Measurements from ENCODE around the gene CH25H. TPM values are rescaled to one million over a fixed set of nuclear protein-coding genes. Genes with fewer than 3 reads are reported as not detected.
"Not testable (repeated sequence)": the region's sequence is repeated elsewhere in the genome, so short reads cannot be mapped to it uniquely, and the experiment has no call there.

Gene CH25H
- total RNA-seq, 1 donor from 2014 or later = not detected

DNA sequence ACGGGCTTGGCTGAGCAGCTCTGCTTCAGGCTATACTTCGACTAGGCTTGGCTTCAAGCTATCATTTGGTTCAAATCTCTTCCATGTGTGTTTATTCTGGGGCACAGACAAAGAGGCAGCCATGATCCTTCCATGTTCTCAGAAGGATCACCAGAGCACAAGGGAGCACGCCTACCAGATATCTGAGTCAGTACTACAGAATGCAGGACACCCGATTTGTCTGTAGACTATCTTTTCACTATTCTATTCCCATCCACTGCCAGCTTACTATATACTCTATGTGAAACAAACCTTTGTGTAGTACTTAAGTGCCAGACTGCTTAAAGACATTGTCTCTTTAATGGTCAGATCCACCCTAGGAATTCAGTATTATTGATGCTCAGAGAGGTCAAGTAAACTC lies 35.1 kb downstream of the CH25H start:
- no peak overlapping the region for H3K27ac Mint-ChIP-seq
- no peaks in the 10 kb centered on the region for H3K4me1 Mint-ChIP-seq (ENCODE audit: low read depth)
- no peaks in the 10 kb centered on the region for H3K9me3 Mint-ChIP-seq
- no peak for DNase-seq (ENCODE audit: low spot score)
- intact Hi-C loops (cut with micrococcal nuclease) = no loop called here
- H3K27me3 Mint-ChIP-seq (ENCODE audit: insufficient read depth) = peaks cover 48% of the 10 kb centered on the region
- H3K36me3 Mint-ChIP-seq (ENCODE audit: low read depth) = no peaks in the 10 kb centered on the region
- H3K4me3 Mint-ChIP-seq = no peak overlapping the region

DNA sequence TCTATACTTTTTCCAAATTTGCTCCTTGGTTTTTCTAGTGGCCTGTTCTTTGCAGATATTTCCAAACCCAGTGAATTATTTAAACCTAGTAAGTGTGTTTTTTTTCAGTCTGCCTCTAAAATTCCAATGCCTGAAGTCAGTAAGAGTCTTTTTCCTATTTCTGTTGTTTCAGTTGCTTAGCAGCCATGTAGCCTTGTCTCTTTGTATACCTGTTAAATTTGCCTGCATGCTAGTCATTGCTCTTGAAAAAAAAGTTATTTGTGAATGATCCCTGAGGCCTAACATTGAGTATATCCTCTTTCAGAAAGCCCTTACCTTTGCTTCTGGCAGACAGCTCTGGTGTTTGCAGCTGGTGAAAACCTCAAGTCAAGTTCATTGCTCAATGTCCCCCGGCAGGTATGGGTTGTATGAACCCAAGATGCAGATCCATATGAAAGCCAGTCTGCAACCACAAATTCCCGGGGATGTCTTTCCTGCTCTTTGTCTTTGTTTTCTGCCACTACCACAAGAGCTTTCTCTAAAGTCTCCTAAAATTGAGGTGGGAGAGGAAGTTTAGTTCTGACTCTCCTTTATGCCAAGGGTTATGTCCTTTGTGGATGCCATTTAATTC lies 35.7 kb downstream of the CH25H start:
- no peak for DNase-seq (ENCODE audit: low spot score)
- H3K36me3 Mint-ChIP-seq (ENCODE audit: low read depth) = no peaks in the 10 kb centered on the region
- no peak overlapping the region for H3K27ac Mint-ChIP-seq
- H3K27me3 Mint-ChIP-seq (ENCODE audit: insufficient read depth) = peaks cover 52% of the 10 kb centered on the region
- intact Hi-C loops (cut with micrococcal nuclease) = no loop called here
- H3K4me1 Mint-ChIP-seq (ENCODE audit: low read depth) = no peaks in the 10 kb centered on the region
- H3K4me3 Mint-ChIP-seq = no peak overlapping the region
- no peaks in the 10 kb centered on the region for H3K9me3 Mint-ChIP-seq

DNA sequence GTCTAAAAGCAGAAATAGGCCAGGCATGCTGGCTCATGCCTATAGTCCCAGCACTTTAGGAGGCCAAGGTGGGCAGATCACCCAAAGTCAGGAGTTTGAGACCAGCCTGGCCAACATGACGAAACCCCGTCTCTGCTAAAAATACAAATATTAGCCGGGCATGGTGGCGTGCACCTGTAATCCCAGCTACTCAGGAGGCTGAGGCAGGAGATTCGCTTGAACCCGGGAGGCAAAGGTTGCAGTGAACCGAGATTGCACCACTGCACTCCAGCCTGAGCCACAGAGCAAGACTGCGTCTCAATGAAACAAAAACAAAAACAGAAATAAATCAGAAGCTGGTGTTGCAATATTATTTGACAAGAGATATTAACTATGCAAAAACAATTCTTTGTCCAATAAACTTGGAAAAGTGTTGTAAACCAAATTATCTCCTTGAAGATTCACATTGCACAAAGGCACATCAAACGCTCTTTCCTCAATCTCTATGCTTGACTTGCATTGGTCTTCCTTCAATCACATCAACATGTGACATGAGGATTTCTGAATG lies 38.7 kb downstream of the CH25H start:
- DNase-seq (ENCODE audit: low spot score); H3K4me3 Mint-ChIP-seq; H3K9me3 Mint-ChIP-seq; H3K27ac Mint-ChIP-seq; H3K36me3 Mint-ChIP-seq (ENCODE audit: low read depth); intact Hi-C loops (cut with micrococcal nuclease): not testable (repeated sequence)
- peaks cover 43% of the 10 kb centered on the region for H3K27me3 Mint-ChIP-seq (ENCODE audit: insufficient read depth)
- peaks cover 25% of the 10 kb centered on the region for H3K4me1 Mint-ChIP-seq (ENCODE audit: low read depth)

DNA sequence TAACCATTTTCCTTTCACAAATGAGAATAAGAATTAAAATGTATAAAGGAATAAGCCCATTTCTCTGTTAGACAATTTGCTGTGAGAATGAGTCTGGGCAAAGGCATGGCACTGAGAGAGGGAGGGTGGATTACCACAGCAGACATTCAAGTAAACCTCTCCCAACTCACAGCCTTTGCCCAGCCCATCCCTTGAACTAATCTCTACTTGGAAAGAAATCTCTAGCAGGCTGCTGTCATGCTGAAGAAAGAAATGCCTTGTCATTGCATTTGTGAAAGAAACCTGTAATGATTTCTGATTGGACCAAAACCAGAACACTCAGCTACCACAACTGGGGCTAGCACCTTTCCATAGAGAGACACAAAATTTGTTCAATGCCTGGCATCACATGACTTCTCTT lies 39.2 kb downstream of the CH25H start:
- peaks cover 38% of the 10 kb centered on the region for H3K27me3 Mint-ChIP-seq (ENCODE audit: insufficient read depth)
- no peak overlapping the region for H3K4me3 Mint-ChIP-seq
- H3K36me3 Mint-ChIP-seq (ENCODE audit: low read depth) = no peaks in the 10 kb centered on the region
- no peak overlapping the region for H3K27ac Mint-ChIP-seq
- peaks cover 30% of the 10 kb centered on the region for H3K4me1 Mint-ChIP-seq (ENCODE audit: low read depth)
- H3K9me3 Mint-ChIP-seq = peaks cover 3% of the 10 kb centered on the region
- intact Hi-C loops (cut with micrococcal nuclease) = no loop called here
- DNase-seq (ENCODE audit: low spot score) = no peak

DNA sequence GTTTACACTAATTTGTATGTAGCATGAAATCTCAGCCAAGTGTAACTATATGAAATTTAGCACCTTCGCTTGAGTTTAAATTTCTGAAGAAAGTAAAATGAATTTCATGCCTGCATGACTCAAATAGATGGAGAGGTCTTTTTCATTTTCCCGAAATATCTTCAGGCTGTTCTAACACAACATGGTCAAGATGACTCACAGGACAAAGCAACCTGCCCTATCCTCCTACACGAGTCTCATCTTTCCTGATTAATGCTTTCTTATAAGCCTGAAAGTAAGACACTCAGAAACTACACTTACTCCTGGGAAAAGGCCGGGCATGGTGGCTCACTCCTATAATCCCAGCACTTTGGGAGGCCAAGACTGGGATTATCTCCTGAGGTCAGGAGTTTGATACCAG lies 41.2 kb downstream of the CH25H start:
- no peak for DNase-seq (ENCODE audit: low spot score)
- no peaks in the 10 kb centered on the region for H3K36me3 Mint-ChIP-seq (ENCODE audit: low read depth)
- intact Hi-C loops (cut with micrococcal nuclease) = no loop called here

DNA sequence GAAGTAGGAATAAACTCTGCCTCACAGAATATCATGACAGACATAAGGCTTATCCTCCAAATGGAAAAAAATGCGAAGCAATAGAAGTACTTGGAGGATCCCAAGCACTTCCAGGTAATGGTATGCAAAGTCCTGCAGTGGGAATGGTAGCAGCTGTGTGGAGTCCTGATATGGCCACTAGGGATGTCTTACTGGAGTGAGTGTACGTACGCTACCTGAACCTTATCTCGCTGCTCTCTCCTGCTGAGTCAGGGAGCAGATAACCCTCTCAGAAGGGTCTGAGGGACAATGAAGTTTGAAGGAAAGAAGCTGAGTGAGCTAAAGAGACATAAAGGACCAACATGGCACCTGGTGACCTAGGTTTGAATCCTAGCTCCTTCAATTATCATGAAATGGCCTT lies 42.2 kb downstream of the CH25H start:
- Mint-ChIP-seq H3K27ac (no peak overlapping the region), H3K4me3 (no peak overlapping the region), H3K9me3 (peaks cover 3% of the 10 kb centered on the region), H3K4me1 (ENCODE audit: low read depth) (peaks cover 30% of the 10 kb centered on the region), H3K36me3 (ENCODE audit: low read depth) (no peaks in the 10 kb centered on the region), H3K27me3 (ENCODE audit: insufficient read depth) (peaks cover 36% of the 10 kb centered on the region)
- DNase-seq (ENCODE audit: low spot score) = no peak
- intact Hi-C loops (cut with micrococcal nuclease) = loop anchor here (5.0 kb wide), 3 partner anchors 228 to 893 kb away; no protein-coding TSS in a partner anchor

More for the DNA sequence above, 41.2 kb downstream of the CH25H start:
- Mint-ChIP-seq H3K4me1 (ENCODE audit: low read depth) (peaks cover 30% of the 10 kb centered on the region), H3K27me3 (ENCODE audit: insufficient read depth) (peaks cover 28% of the 10 kb centered on the region), H3K27ac (no peak overlapping the region), H3K4me3 (no peak overlapping the region), H3K9me3 (peaks cover 3% of the 10 kb centered on the region)

DNA sequence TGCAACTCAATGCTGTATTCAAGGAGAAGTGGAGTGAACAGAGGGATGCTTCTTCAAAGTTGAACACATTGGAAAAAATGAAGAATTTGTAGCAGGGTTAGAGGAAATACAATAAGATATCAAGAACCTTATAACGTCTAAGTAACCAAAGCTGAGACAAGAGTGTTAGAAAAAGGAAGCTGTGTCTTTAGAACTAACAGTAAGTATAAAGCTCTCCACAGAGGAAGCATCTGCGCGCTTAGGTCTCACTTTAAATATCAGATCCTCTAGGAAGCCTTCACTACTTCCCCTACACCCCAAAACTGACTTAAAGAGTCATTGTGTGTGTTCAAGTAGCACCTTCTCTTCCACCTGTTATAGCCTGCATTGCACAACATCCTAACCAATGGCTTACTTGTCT lies 43.0 kb downstream of the CH25H start:
- no peaks in the 10 kb centered on the region for H3K36me3 Mint-ChIP-seq (ENCODE audit: low read depth)
- peaks cover 3% of the 10 kb centered on the region for H3K9me3 Mint-ChIP-seq
- H3K4me1 Mint-ChIP-seq (ENCODE audit: low read depth) = peaks cover 30% of the 10 kb centered on the region
- H3K4me3 Mint-ChIP-seq = peak overlapping the region; percentile 57
- intact Hi-C loops (cut with micrococcal nuclease) = loop anchor here (5.0 kb wide), 3 partner anchors 227 to 892 kb away; no protein-coding TSS in a partner anchor
- H3K27ac Mint-ChIP-seq = peak overlapping the region; percentile 76
- no peak for DNase-seq (ENCODE audit: low spot score)
- H3K27me3 Mint-ChIP-seq (ENCODE audit: insufficient read depth) = peaks cover 42% of the 10 kb centered on the region

DNA sequence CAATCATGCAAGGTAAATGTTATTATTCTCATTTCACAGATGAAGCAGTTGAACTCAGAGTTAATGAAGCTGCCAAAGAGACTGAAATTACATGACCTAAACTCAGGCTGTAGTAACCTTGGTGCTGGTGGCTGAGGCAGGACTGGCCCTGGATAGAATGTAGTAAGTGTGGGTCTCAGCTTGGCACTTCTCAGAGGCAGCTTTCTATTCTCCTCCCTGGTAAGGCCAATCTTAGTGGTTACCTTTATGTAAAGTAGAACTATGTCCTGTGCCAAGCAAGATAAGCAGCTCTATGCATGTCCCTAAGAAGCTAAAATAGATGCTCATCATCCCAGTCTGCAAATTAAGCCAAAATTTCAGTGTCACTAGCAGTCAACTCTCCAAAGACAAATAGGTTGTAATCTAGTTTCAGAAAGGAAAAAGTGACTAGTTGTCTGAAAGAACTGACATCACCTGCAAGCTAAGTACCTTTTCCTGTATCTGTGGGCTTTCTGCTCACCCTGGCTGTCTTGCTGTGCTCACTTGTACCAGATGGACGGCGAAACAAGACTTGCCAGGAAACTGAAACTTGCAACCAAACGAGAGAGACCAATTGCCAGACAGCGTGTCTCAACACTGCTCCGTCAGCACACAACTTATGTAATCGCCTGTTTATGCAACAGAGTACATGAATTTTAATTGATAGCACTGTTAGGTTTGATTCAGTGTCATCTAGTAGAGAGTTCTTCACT lies 43.7 kb downstream of the CH25H start:
- peaks cover 35% of the 10 kb centered on the region for H3K4me1 Mint-ChIP-seq (ENCODE audit: low read depth)
- intact Hi-C loops (cut with micrococcal nuclease) = loop anchor here (1.0 to 5.0 kb wide), 6 partner anchors 43 to 891 kb away; partner anchors contain the start of gene CH25H
- H3K36me3 Mint-ChIP-seq (ENCODE audit: low read depth) = no peaks in the 10 kb centered on the region
- peak overlapping the region; percentile 76 for H3K27ac Mint-ChIP-seq
- peaks cover 41% of the 10 kb centered on the region for H3K27me3 Mint-ChIP-seq (ENCODE audit: insufficient read depth)
- DNase-seq (ENCODE audit: low spot score) = peak; percentile 56
- peak overlapping the region; percentile 57 for H3K4me3 Mint-ChIP-seq
- H3K9me3 Mint-ChIP-seq = peaks cover 3% of the 10 kb centered on the region

DNA sequence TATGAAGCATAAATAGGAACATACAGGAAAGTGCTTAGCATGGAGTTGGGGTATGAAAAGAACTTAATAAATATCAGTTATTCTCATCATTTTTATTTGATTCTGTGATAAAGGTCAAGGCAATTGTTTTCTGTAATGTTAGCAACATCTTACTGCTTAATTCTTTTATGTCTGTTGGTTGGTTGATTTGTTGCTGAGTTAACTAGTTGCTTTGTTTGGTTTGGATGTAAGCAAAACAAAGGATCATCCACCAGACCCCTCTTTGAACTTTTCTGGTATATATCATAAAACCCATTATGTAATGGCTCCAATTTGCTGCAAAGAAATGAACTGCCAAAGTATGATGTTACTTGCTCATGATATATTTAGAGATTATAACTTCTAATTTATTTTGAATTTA lies 44.5 kb downstream of the CH25H start:
- Mint-ChIP-seq H3K36me3 (ENCODE audit: low read depth) (no peaks in the 10 kb centered on the region), H3K9me3 (peaks cover 3% of the 10 kb centered on the region), H3K4me3 (no peak overlapping the region), H3K27me3 (ENCODE audit: insufficient read depth) (peaks cover 38% of the 10 kb centered on the region), H3K4me1 (ENCODE audit: low read depth) (peaks cover 37% of the 10 kb centered on the region), H3K27ac (no peak overlapping the region)
- intact Hi-C loops (cut with micrococcal nuclease) = loop anchor here (2.0 to 5.0 kb wide), 4 partner anchors 44 to 890 kb away; partner anchors contain the start of gene CH25H
- DNase-seq (ENCODE audit: low spot score) = no peak

DNA sequence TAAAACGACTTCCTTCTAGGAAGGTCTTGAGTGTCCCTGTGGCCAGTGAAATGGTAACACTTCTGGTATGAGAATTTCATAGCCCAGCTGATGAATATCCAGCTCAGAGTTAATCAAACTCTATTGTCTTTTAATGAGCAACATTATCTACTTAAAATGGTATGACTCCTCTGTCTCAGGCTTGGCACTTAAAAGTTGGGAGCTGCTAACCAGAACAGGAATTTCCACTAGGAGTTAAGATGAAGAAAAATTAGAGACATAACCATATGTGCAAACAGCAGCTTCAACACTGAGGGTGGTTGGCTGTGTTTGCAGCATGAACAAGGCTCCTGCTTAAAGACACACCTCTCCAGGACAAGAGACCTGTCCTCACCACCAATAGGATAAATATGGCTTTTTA lies 46.8 kb downstream of the CH25H start:
- peaks cover 29% of the 10 kb centered on the region for H3K4me1 Mint-ChIP-seq (ENCODE audit: low read depth)
- H3K9me3 Mint-ChIP-seq = peaks cover 3% of the 10 kb centered on the region
- H3K36me3 Mint-ChIP-seq (ENCODE audit: low read depth) = no peaks in the 10 kb centered on the region
- no peak overlapping the region for H3K4me3 Mint-ChIP-seq
- intact Hi-C loops (cut with micrococcal nuclease) = loop anchor here (5.0 kb wide), 3 partner anchors 223 to 888 kb away; no protein-coding TSS in a partner anchor
- H3K27ac Mint-ChIP-seq = no peak overlapping the region
- peaks cover 42% of the 10 kb centered on the region for H3K27me3 Mint-ChIP-seq (ENCODE audit: insufficient read depth)
- no peak for DNase-seq (ENCODE audit: low spot score)

DNA sequence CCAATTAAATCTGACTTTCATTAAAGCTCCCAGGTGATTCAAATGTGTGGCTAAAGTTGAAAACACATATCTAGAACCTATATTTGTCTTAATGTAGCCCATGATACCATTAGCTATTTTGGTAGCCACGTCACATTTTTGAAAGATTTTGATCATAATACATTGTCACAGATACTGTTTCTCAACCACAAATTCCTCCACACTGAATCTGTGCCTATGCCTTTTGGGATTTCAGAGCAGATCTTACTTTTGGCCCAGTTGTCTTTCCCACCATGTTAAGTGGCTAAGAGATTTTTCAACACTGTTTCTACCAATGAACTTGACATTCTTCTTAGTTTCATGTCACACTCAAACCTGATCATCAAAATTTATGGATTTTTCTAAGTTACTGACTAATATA lies 47.4 kb downstream of the CH25H start:
- no peaks in the 10 kb centered on the region for H3K36me3 Mint-ChIP-seq (ENCODE audit: low read depth)
- peaks cover 3% of the 10 kb centered on the region for H3K9me3 Mint-ChIP-seq
- peaks cover 25% of the 10 kb centered on the region for H3K4me1 Mint-ChIP-seq (ENCODE audit: low read depth)
- no peak for DNase-seq (ENCODE audit: low spot score)
- H3K27ac Mint-ChIP-seq = no peak overlapping the region
- H3K4me3 Mint-ChIP-seq = no peak overlapping the region
- intact Hi-C loops (cut with micrococcal nuclease) = loop anchor here (5.0 kb wide), 3 partner anchors 222 to 887 kb away; no protein-coding TSS in a partner anchor
- H3K27me3 Mint-ChIP-seq (ENCODE audit: insufficient read depth) = peaks cover 43% of the 10 kb centered on the region

DNA sequence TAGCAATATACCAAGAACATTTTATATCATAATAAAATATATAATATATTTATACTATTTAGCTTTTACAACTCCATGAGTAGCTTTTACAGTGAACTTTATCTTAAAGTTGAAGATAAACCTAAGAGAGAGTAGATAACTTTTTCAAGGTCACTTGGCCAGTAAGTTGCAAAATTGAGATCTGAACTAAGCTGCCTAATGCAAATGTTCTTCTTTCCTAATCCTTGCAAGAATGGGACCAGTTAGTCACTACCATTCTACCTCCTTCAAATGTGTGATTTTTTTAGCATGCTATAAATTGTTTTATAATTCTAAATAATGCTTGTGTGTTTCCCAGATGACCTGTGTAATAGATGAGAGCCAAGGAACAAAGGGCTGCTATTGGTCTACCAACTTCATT lies 47.8 kb downstream of the CH25H start:
- Mint-ChIP-seq H3K36me3 (ENCODE audit: low read depth) (no peaks in the 10 kb centered on the region), H3K27me3 (ENCODE audit: insufficient read depth) (peaks cover 47% of the 10 kb centered on the region), H3K9me3 (no peaks in the 10 kb centered on the region), H3K4me1 (ENCODE audit: low read depth) (peaks cover 21% of the 10 kb centered on the region), H3K4me3 (no peak overlapping the region), H3K27ac (no peak overlapping the region)
- intact Hi-C loops (cut with micrococcal nuclease) = no loop called here
- no peak for DNase-seq (ENCODE audit: low spot score)

DNA sequence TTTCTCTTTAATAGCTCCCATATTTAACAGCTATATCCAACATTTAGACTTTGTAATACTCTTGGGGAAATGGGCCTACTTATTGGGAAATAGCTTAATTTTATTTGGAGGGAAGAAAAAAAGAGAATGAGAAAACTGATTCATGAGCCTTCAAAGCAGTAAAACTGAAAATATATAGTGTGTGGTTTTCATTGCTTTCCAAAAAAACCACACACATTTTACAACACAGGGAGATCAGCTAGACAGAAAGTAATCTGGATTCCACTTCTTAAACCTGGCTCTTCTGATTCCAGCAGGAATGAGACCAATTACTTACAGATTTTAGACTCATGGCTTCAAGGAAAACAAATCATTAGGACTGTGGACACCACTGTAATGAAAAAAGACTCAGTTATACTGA lies 48.7 kb downstream of the CH25H start:
- peaks cover 55% of the 10 kb centered on the region for H3K27me3 Mint-ChIP-seq (ENCODE audit: insufficient read depth)
- no peaks in the 10 kb centered on the region for H3K36me3 Mint-ChIP-seq (ENCODE audit: low read depth)
- no peaks in the 10 kb centered on the region for H3K9me3 Mint-ChIP-seq
- H3K27ac Mint-ChIP-seq = no peak overlapping the region
- intact Hi-C loops (cut with micrococcal nuclease) = no loop called here
- H3K4me3 Mint-ChIP-seq = no peak overlapping the region
- H3K4me1 Mint-ChIP-seq (ENCODE audit: low read depth) = peaks cover 12% of the 10 kb centered on the region
- DNase-seq (ENCODE audit: low spot score) = no peak

All from activated T-helper 1 cell treated with anti-CD3 and anti-CD28 coated beads, Interleukin-12 subunit alpha, Interleukin-12 subunit beta, Interleukin-2, Interleukin-4 antibody, amounts not matched to agents 30 ng/mL and 10 ng/mL and 1 ng/mL, durations not matched to agents 14 hours and 24 hours and 36 hours (primary cell).